Glutamatergic neuron (in vitro differentiated cells): ENCODE measurements around the gene SEMA4D. TPM values are rescaled to one million over a fixed set of nuclear protein-coding genes. Genes with fewer than 3 reads are reported as not detected.
A peak's percentile ranks its signal among the peaks of the same experiment; 100 is the strongest.

Experiments used
- DNase-seq: peaks from one replicate; pipeline ENCODE4 v3.0.0; 2022
- H3K27ac Mint-ChIP-seq: one replicate; pipeline ENCODE4 v1.8.0; 2020; ENCODE audit warnings: mild to moderate bottlenecking, mixed read lengths, inconsistent platforms; ENCODE audit not compliant: unreplicated experiment
- H3K27me3 Mint-ChIP-seq: one replicate; pipeline ENCODE4 v1.8.0; 2020; ENCODE audit warnings: mild to moderate bottlenecking, moderate library complexity, mixed read lengths, inconsistent platforms; ENCODE audit not compliant: unreplicated experiment
- H3K36me3 Mint-ChIP-seq: one replicate; pipeline ENCODE4 v1.8.0; 2020; ENCODE audit warnings: mild to moderate bottlenecking, mixed read lengths, inconsistent platforms; ENCODE audit not compliant: unreplicated experiment
- H3K4me1 Mint-ChIP-seq: one replicate; pipeline ENCODE4 v1.8.0; 2020; ENCODE audit warnings: mild to moderate bottlenecking, low read depth, mixed read lengths, inconsistent platforms; ENCODE audit not compliant: unreplicated experiment
- H3K4me3 Mint-ChIP-seq: one replicate; pipeline ENCODE4 v1.8.0; 2020; ENCODE audit warnings: mild to moderate bottlenecking, mixed read lengths, inconsistent platforms; ENCODE audit not compliant: unreplicated experiment
- H3K9me3 Mint-ChIP-seq: one replicate; pipeline ENCODE4 v1.8.0; 2020; ENCODE audit warnings: mild to moderate bottlenecking, moderate library complexity, mixed read lengths, inconsistent platforms; ENCODE audit not compliant: unreplicated experiment
- CTCF ChIP-seq: fragments of 200-600 bp; sonication (generic); IDR thresholded peaks from one replicate; pipeline ENCODE4 v1.5.0; 2021; ENCODE audit not compliant: partially characterized antibody, unreplicated experiment
- total RNA-seq: library from RNA; stranded (reverse); fragmentation: NEBNext Ultra II Directional; extraction: Animal tissue kit (Norgen Biotek cat#: 25700); gene quantifications from one replicate; pipeline ENCODE4 v1.2.1, GENCODE V29; 2021; ENCODE audit not compliant: unreplicated experiment

The SEMA4D gene
- total RNA-seq, 1 donor from 2014 or later, result 192 TPM

- DNase-seq, result no peak
- no peak overlapping the region for H3K4me3 Mint-ChIP-seq
- peaks cover 12% of the 10 kb centered on the region for H3K36me3 Mint-ChIP-seq
- no peak for TF ChIP-seq CTCF
- peaks cover 5% of the 10 kb centered on the region for H3K9me3 Mint-ChIP-seq
- H3K27ac Mint-ChIP-seq, result peak overlapping the region; percentile 43
- H3K4me1 Mint-ChIP-seq, result peaks cover 36% of the 10 kb centered on the region
- peaks cover 17% of the 10 kb centered on the region for H3K27me3 Mint-ChIP-seq
Measured at GRCh38 chr9:89448381-89448780, 49.5 kb downstream of the SEMA4D start.

GRCh38 chr9:89447416-89447815 lies 50.5 kb downstream of the SEMA4D start:
- H3K27ac Mint-ChIP-seq, result no peak overlapping the region
- TF ChIP-seq CTCF, result no peak
- H3K4me3 Mint-ChIP-seq, result no peak overlapping the region
- H3K27me3 Mint-ChIP-seq, result peaks cover 17% of the 10 kb centered on the region
- H3K9me3 Mint-ChIP-seq, result peaks cover 3% of the 10 kb centered on the region
- DNase-seq, result no peak
- H3K4me1 Mint-ChIP-seq, result peaks cover 33% of the 10 kb centered on the region
- peaks cover 12% of the 10 kb centered on the region for H3K36me3 Mint-ChIP-seq

- H3K4me1 Mint-ChIP-seq, result peaks cover 36% of the 10 kb centered on the region
Measured at GRCh38 chr9:89446961-89447310, 51.0 kb downstream of the SEMA4D start.

GRCh38 chr9:89446261-89446960 lies 51.5 kb downstream of the SEMA4D start:
- peaks cover 12% of the 10 kb centered on the region for H3K36me3 Mint-ChIP-seq
- H3K4me3 Mint-ChIP-seq, result peak overlapping the region; percentile 17
- DNase-seq, result no peak
- H3K9me3 Mint-ChIP-seq, result peaks cover 3% of the 10 kb centered on the region
- peak overlapping the region; percentile 40 for H3K27ac Mint-ChIP-seq
- TF ChIP-seq CTCF, result no peak
- peaks cover 38% of the 10 kb centered on the region for H3K4me1 Mint-ChIP-seq
- H3K27me3 Mint-ChIP-seq, result peaks cover 17% of the 10 kb centered on the region

More at GRCh38 chr9:89446961-89447310, 51.0 kb downstream of the SEMA4D start:
- Mint-ChIP-seq H3K27me3 (peaks cover 17% of the 10 kb centered on the region), H3K27ac (no peak overlapping the region), H3K9me3 (peaks cover 3% of the 10 kb centered on the region), H3K4me3 (peak overlapping the region; percentile 42), H3K36me3 (peaks cover 12% of the 10 kb centered on the region)
- TF ChIP-seq CTCF, result no peak
- no peak for DNase-seq

- Mint-ChIP-seq H3K9me3 (peaks cover 7% of the 10 kb centered on the region), H3K4me1 (peaks cover 42% of the 10 kb centered on the region), H3K36me3 (peaks cover 12% of the 10 kb centered on the region), H3K4me3 (peak overlapping the region; percentile 17), H3K27me3 (peaks cover 21% of the 10 kb centered on the region), H3K27ac (peak overlapping the region; percentile 40)
- TF ChIP-seq CTCF, result no peak
- no peak for DNase-seq
Measured at GRCh38 chr9:89445801-89446251, 52.1 kb downstream of the SEMA4D start.
